H1 (cell line): Measurements from ENCODE around the gene HS6ST2. TPM values are rescaled to one million over a fixed set of nuclear protein-coding genes. Genes with fewer than 3 reads are reported as not detected.

ENCODE experiments used
- CTCF ChIA-PET: fragments of 300-600 bp; sonication (Branson Sonifier 250); formaldehyde crosslinking; loops from one replicate; lab custom pipeline; 2021; ENCODE audit not compliant: partially characterized antibody; lab: Charles Lee
- POLR2A ChIA-PET: fragments of 300-600 bp; sonication (Branson Sonifier 250); formaldehyde crosslinking; loops from one replicate; lab custom pipeline; 2021; ENCODE audit warnings: inconsistent platforms; ENCODE audit not compliant: partially characterized antibody; lab: Charles Lee
- DNase-seq, 2 experiments: peaks; one replicate each; pipeline versions ENCODE4 v3.0.0 to v3.0.0-alpha.2; 2010 to 2022; ENCODE audit warnings: low spot score in 2 of 2, low read depth in 1 of 2, mixed read lengths in 1 of 2
- FAIRE-seq: peaks from 2 replicates; lab custom pipeline; 2011; peaks lifted over from hg19 to GRCh38; lab: Jason Lieb, UNC
- H2AFZ ChIP-seq: 2 replicates; pipeline ENCODE4 v1.8.1; 2012; ENCODE audit warnings: low read length, inconsistent platforms
- H2AK5ac ChIP-seq: 2 replicates; pipeline ENCODE4 v1.6.1; 2013; ENCODE audit warnings: low read depth, low read length
- H2BK120ac ChIP-seq: replicated peaks from 2 replicates; pipeline ENCODE3; 2013; ENCODE audit warnings: low read depth, low read length, inconsistent platforms
- H2BK12ac ChIP-seq: 2 replicates; pipeline ENCODE4 v1.6.1; 2013; ENCODE audit warnings: low read depth, low read length
- H2BK15ac ChIP-seq: 2 replicates; pipeline ENCODE4 v1.6.1; 2013; ENCODE audit warnings: low read length
- H2BK20ac ChIP-seq: 2 replicates; pipeline ENCODE4 v1.6.1; 2013; ENCODE audit warnings: low read length
- H2BK5ac ChIP-seq: 2 replicates; pipeline ENCODE4 v1.6.1; 2013; ENCODE audit warnings: low read depth, low read length
- H3K14ac ChIP-seq: 2 replicates; pipeline ENCODE4 v1.6.1; 2013; ENCODE audit warnings: inconsistent platforms; ENCODE audit not compliant: insufficient read length
- H3K18ac ChIP-seq: 2 replicates; pipeline ENCODE4 v1.6.1; 2013; ENCODE audit warnings: low read length; ENCODE audit errors: extremely low read depth
- H3K23ac ChIP-seq: 2 replicates; pipeline ENCODE4 v1.6.1; 2013; ENCODE audit warnings: inconsistent platforms; ENCODE audit not compliant: insufficient read length
- H3K23me2 ChIP-seq: 2 replicates; pipeline ENCODE4 v1.6.1; 2013; ENCODE audit warnings: low read depth, low read length
- H3K27ac ChIP-seq: 2 replicates; pipeline ENCODE4 v1.6.1; 2011; ENCODE audit warnings: low read depth, low read length, inconsistent platforms
- H3K27me3 ChIP-seq, 4 experiments: replicated peaks in 1 of 4; 1 replicate in 1 of 4; 2 replicates in 3 of 4; pipeline versions ENCODE4 v1.6.1 to v1.8.1; 2011 to 2013; ENCODE audit warnings: low read length in 3 of 4, mild to moderate bottlenecking in 3 of 4, inconsistent platforms in 2 of 4, mixed read lengths in 2 of 4, moderate library complexity in 1 of 4; ENCODE audit not compliant: control insufficient read depth in 3 of 4, insufficient read depth in 3 of 4; ENCODE audit errors: extremely low read depth in 1 of 4
- H3K36me3 ChIP-seq, 4 experiments: 2 replicates each; pipeline versions ENCODE4 v1.6.1 to v1.8.1; 2011 to 2013; ENCODE audit warnings: mild to moderate bottlenecking in 4 of 4, low read length in 3 of 4, moderate library complexity in 2 of 4, control low read depth in 1 of 4, inconsistent platforms in 1 of 4; ENCODE audit not compliant: insufficient read depth in 4 of 4, control insufficient read depth in 2 of 4
- H3K4ac ChIP-seq: replicated peaks from 2 replicates; pipeline ENCODE3; 2013; ENCODE audit warnings: low read length, low read depth, mixed read lengths, inconsistent platforms; ENCODE audit not compliant: insufficient read length
- H3K4me1 ChIP-seq, 4 experiments: replicated peaks in 1 of 4; 1 replicate in 1 of 4; 2 replicates in 3 of 4; pipeline versions ENCODE4 v1.6.1 to v1.8.1; 2011 to 2013; ENCODE audit warnings: low read length in 3 of 4, inconsistent platforms in 2 of 4, mixed read lengths in 1 of 4; ENCODE audit not compliant: insufficient read depth in 4 of 4, control insufficient read depth in 3 of 4
- H3K4me2 ChIP-seq, 2 experiments: 2 replicates each; pipeline versions ENCODE4 v1.6.1 to v1.8.1; 2011 to 2013; ENCODE audit warnings: low read depth in 2 of 2, low read length in 2 of 2, control low read depth in 1 of 2, inconsistent platforms in 1 of 2, mild to moderate bottlenecking in 1 of 2; ENCODE audit not compliant: insufficient read depth in 1 of 2
- H3K4me3 ChIP-seq, 4 experiments: fragments of 200-600, 300-600 bp in 1 of 4; sonication (generic), shearing (Covaris generic), sonication (Bioruptor Twin) in 1 of 4; 2 replicates each; pipeline versions ENCODE4 v1.5.1 to v1.8.1; 2011 to 2016; ENCODE audit warnings: low read length in 4 of 4, low read depth in 3 of 4, control low read depth in 2 of 4, inconsistent platforms in 2 of 4, mild to moderate bottlenecking in 2 of 4, mixed read lengths in 1 of 4, moderate library complexity in 1 of 4; ENCODE audit not compliant: insufficient read depth in 2 of 4; ENCODE audit errors: extremely low read depth in 1 of 4
- H3K56ac ChIP-seq: replicated peaks from 2 replicates; pipeline ENCODE3; 2013; ENCODE audit warnings: low read depth, mild to moderate bottlenecking, mixed read lengths, low read length, inconsistent platforms; ENCODE audit not compliant: insufficient read length
- H3K79me1 ChIP-seq: 2 replicates; pipeline ENCODE4 v1.6.1; 2013; ENCODE audit warnings: low read depth, low read length, control low read depth
- H3K79me2 ChIP-seq, 2 experiments: 2 replicates each; pipeline versions ENCODE4 v1.6.1 to v1.8.1; 2012 to 2013; ENCODE audit warnings: low read length in 2 of 2, mild to moderate bottlenecking in 2 of 2, inconsistent platforms in 1 of 2; ENCODE audit not compliant: insufficient read depth in 2 of 2, control insufficient read depth in 1 of 2
- H3K9ac ChIP-seq, 4 experiments: replicated peaks in 1 of 4; 1 replicate in 1 of 4; 2 replicates in 3 of 4; pipeline versions ENCODE4 v1.6.1 to v1.8.1; 2011 to 2013; ENCODE audit warnings: low read depth in 3 of 4, low read length in 3 of 4, control low read depth in 2 of 4, mild to moderate bottlenecking in 2 of 4, moderate library complexity in 2 of 4, inconsistent platforms in 1 of 4; ENCODE audit errors: extremely low read depth in 1 of 4
- H3K9me3 ChIP-seq, 2 experiments: 2 replicates each; pipeline versions ENCODE4 v1.6.1 to v1.8.1; 2012 to 2013; ENCODE audit warnings: mild to moderate bottlenecking in 2 of 2, moderate library complexity in 2 of 2, control low read depth in 1 of 2, inconsistent platforms in 1 of 2, low read depth in 1 of 2, low read length in 1 of 2, mixed read lengths in 1 of 2; ENCODE audit not compliant: insufficient read depth in 2 of 2
- H4K20me1 ChIP-seq, 2 experiments: replicated peaks in 1 of 2; 2 replicates each; pipeline versions ENCODE3 to v1.8.1; 2011 to 2013; ENCODE audit warnings: inconsistent platforms in 2 of 2, low read length in 2 of 2, mild to moderate bottlenecking in 1 of 2; ENCODE audit not compliant: insufficient read depth in 2 of 2, control insufficient read depth in 1 of 2
- H4K5ac ChIP-seq: 2 replicates; pipeline ENCODE4 v1.6.1; 2013; ENCODE audit warnings: low read length, low read depth, mixed read lengths, inconsistent platforms; ENCODE audit not compliant: insufficient read length
- H4K8ac ChIP-seq: 2 replicates; pipeline ENCODE4 v1.8.0; 2013; ENCODE audit warnings: mild to moderate bottlenecking, moderate library complexity, low read length, inconsistent platforms; ENCODE audit not compliant: insufficient read depth; ENCODE audit errors: extremely low read depth
- H4K91ac ChIP-seq: replicated peaks from 2 replicates; pipeline ENCODE3; 2013; ENCODE audit warnings: low read length, mixed read lengths, inconsistent platforms; ENCODE audit not compliant: insufficient read length
- E2F6 ChIP-seq: IDR thresholded peaks from 2 replicates; pipeline ENCODE4 v1.6.1; 2012; ENCODE audit warnings: inconsistent platforms
- EZH2 ChIP-seq: fragments of 200-600 bp; sonication (generic); IDR thresholded peaks from 2 replicates; pipeline ENCODE4 v1.7.1; 2012; ENCODE audit warnings: low read depth, mild to moderate bottlenecking, moderate library complexity, low read length, inconsistent platforms; ENCODE audit not compliant: severe bottlenecking
- MAFK ChIP-seq: IDR thresholded peaks from 2 replicates; pipeline ENCODE4 v1.6.1; 2012; ENCODE audit warnings: low read depth, mild to moderate bottlenecking, improper control_type of control experiment, low read length
- POLR2A ChIP-seq, 2 experiments: IDR thresholded peaks; 1 replicate in 1 of 2; 2 replicates in 1 of 2; pipeline ENCODE4 v1.6.1; 2011; ENCODE audit warnings: low read depth in 2 of 2, low read length in 2 of 2, mild to moderate bottlenecking in 2 of 2; ENCODE audit errors: control extremely low read depth in 1 of 2
- RFX5 ChIP-seq: IDR thresholded peaks from 2 replicates; pipeline ENCODE4 v1.6.1; 2011; ENCODE audit warnings: low read depth, low read length, improper control_type of control experiment, borderline replicate concordance
- polyA plus RNA-seq, 7 experiments: library from polyadenylated mRNA; depleted of rRNA in 3 of 7; stranded (reverse) in 5 of 7; unstranded in 2 of 7; fragments of >200 nt in 5 of 7; fragments of 200-250 nt in 2 of 7; gene quantifications; 1 replicate in 5 of 7; 2 replicates in 1 of 7; 4 replicates in 1 of 7; pipeline versions ENCODE4 v1.2.1 to v1.2.3, GENCODE V29; 2011 to 2013; ENCODE audit warnings: missing spikeins in 2 of 7, mixed read lengths in 2 of 7
- total RNA-seq: library from RNA; stranded (reverse); fragmentation: NEBNext Ultra II Directional; extraction: Animal tissue kit (Norgen Biotek cat#: 25700); gene quantifications from 2 replicates; pipeline ENCODE4 v1.2.1, GENCODE V29; 2021

HS6ST2 gene
- total and polyA plus RNA-seq, 2 of the 8 experiments (the other 6 are each of a cell fraction or from before 2014, with no cell fraction given) = 3.9 TPM

GRCh38 chrX:132887569-132887968, 70.9 kb downstream of the HS6ST2 start:
- Histone ChIP-seq H2BK20ac (no peak overlapping the region), H3K9me3 (no peaks in the 10 kb centered on the region), H4K5ac (no peak overlapping the region), H3K18ac (no peak overlapping the region), H3K79me2 (no peaks in the 10 kb centered on the region), H2AK5ac (no peak overlapping the region), H2BK15ac (no peak overlapping the region), H2BK5ac (no peak overlapping the region), H3K27ac (no peak overlapping the region), H3K27me3 (no peaks in the 10 kb centered on the region), H3K23me2 (no peaks in the 10 kb centered on the region), H3K79me1 (no peaks in the 10 kb centered on the region), H3K14ac (no peak overlapping the region), H4K20me1 (no peaks in the 10 kb centered on the region), H3K36me3 (no peaks in the 10 kb centered on the region), H3K56ac (no peak overlapping the region), H3K4ac (no peak overlapping the region), H2BK12ac (no peak overlapping the region), H3K4me3 (no peak overlapping the region), H3K4me2 (no peak overlapping the region), H4K8ac (no peak overlapping the region), H3K23ac (no peak overlapping the region), H2AFZ (no peak overlapping the region), H2BK120ac (no peak overlapping the region), H4K91ac (no peak overlapping the region), H3K4me1 (no peaks in the 10 kb centered on the region), H3K9ac (no peak overlapping the region)
- POLR2A ChIA-PET = no interaction called here
- FAIRE-seq = no peak
- TF ChIP-seq EZH2 (no peak), MAFK (no peak), E2F6 (no peak), POLR2A (IDR thresholded peaks at IDR 0.05; ENCODE audit: control extremely low read depth in 1 of 2, low read depth in 2 of 2, low read length in 2 of 2) (no peak), RFX5 (no peak)
- CTCF ChIA-PET = no interaction called here
- no peak for DNase-seq
